ENCODE results near the gene NANOS1.

The NANOS1 gene

GRCh38 chr10:119061926-119062325 lies 32.4 kb downstream of the NANOS1 start:
- FAIRE-seq, result no peak

GRCh38 chr10:119070395-119071165 lies 41.1 kb downstream of the NANOS1 start:
- no peak for FAIRE-seq

GRCh38 chr10:119073584-119073983 lies 44.1 kb downstream of the NANOS1 start:
- no peak for FAIRE-seq

GRCh38 chr10:119078422-119079179 lies 49.1 kb downstream of the NANOS1 start:
- FAIRE-seq, result no peak

- FAIRE-seq, result no peak
Observed at GRCh38 chr10:119079599-119080520, 50.3 kb downstream of the NANOS1 start.

- no peak for FAIRE-seq
Observed at GRCh38 chr10:119080521-119081259, 51.2 kb downstream of the NANOS1 start, which contains the start of gene EIF3A. Gene EIF3A (minus strand): TSS chr10:119080817. CDS start chr10:119080676, 141 bp downstream.
